LNCaP clone FGC (cell line): Measurements from ENCODE around the gene FUCA1.
"Not testable (repeated sequence)": the region's sequence is repeated elsewhere in the genome, so short reads cannot be mapped to it uniquely, and the experiment has no call there.

Experiments used
- DNase-seq: peaks from one replicate; pipeline ENCODE4 v3.0.0-alpha.2; 2011; ENCODE audit warnings: low read depth
- H3K4me3 ChIP-seq: 2 replicates; pipeline ENCODE4 v1.5.1; 2011; ENCODE audit warnings: mild to moderate bottlenecking, low read depth, low read length, control low read depth
- CTCF ChIP-seq: IDR thresholded peaks from 2 replicates; pipeline ENCODE4 v1.5.1; 2012; ENCODE audit warnings: mild to moderate bottlenecking; ENCODE audit not compliant: control insufficient read depth, insufficient read depth; ENCODE audit errors: extremely low read depth

The FUCA1 gene

GRCh38 chr1:23864801-23865542 is 3.1 kb downstream of the FUCA1 start:
- H3K4me3 ChIP-seq: no peak overlapping the region
- no peak for TF ChIP-seq CTCF
- DNase-seq: no peak

- no peak for DNase-seq
- no peak for TF ChIP-seq CTCF
- H3K4me3 ChIP-seq: no peak overlapping the region
Observed at GRCh38 chr1:23862640-23863039, 5.5 kb downstream of the FUCA1 start.

GRCh38 chr1:23854568-23854967 is 13.5 kb downstream of the FUCA1 start:
- DNase-seq: no peak
- H3K4me3 ChIP-seq: no peak overlapping the region
- TF ChIP-seq CTCF: no peak

GRCh38 chr1:23853124-23853523 is 15.0 kb downstream of the FUCA1 start:
- H3K4me3 ChIP-seq, DNase-seq: not testable (repeated sequence)

GRCh38 chr1:23851406-23851805 is 16.7 kb downstream of the FUCA1 start:
- not testable (repeated sequence) for H3K4me3 ChIP-seq, DNase-seq

- H3K4me3 ChIP-seq: no peak overlapping the region
- DNase-seq: no peak
- no peak for TF ChIP-seq CTCF
Observed at GRCh38 chr1:23848673-23849616, 19.1 kb downstream of the FUCA1 start.

- DNase-seq, H3K4me3 ChIP-seq: not testable (repeated sequence)
Observed at GRCh38 chr1:23847482-23848095, 20.5 kb downstream of the FUCA1 start.

- DNase-seq: no peak
- TF ChIP-seq CTCF: no peak
- H3K4me3 ChIP-seq: no peak overlapping the region
Observed at GRCh38 chr1:23845163-23845562, 22.9 kb downstream of the FUCA1 start.
